HFF-Myc (cell line): ENCODE measurements around the gene NSMCE3.

Experiments used
- DNase-seq: peaks from one replicate; pipeline ENCODE4 v3.0.0-alpha.2; 2011; ENCODE audit warnings: low read depth; ENCODE audit errors: extremely low read depth
- H3K4me3 ChIP-seq: replicated peaks from 2 replicates; pipeline ENCODE4 v1.5.1; 2011; ENCODE audit warnings: low read depth, mild to moderate bottlenecking, control low read depth, low read length
- TF ChIP-seq, protein P1 (sequence below): IDR thresholded peaks from 2 replicates; pipeline ENCODE4 v1.5.1; 2012; ENCODE audit warnings: mild to moderate bottlenecking, low read depth, low read length, control low read depth; ENCODE audit errors: missing control alignments

Gene NSMCE3

DNA sequence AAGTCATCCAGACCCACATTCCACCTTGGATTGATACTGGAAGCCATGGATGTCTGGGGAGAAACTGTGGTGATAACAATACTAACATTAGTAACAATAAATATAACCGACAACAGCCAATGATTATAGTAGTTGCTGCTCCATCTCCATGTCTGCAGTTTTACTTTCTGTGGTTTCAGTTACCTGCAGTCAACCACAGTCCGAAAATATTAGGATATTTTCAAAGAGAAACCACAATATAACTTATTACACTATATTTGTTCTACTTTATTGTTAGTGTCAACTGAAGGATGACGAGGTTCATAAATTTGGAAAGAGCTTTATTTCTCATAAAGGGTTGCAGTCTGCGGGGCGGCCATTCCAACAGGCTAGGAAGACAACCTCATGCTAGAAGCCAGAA is 2.6 kb upstream of the NSMCE3 start:
- TF ChIP-seq, protein P1, sequence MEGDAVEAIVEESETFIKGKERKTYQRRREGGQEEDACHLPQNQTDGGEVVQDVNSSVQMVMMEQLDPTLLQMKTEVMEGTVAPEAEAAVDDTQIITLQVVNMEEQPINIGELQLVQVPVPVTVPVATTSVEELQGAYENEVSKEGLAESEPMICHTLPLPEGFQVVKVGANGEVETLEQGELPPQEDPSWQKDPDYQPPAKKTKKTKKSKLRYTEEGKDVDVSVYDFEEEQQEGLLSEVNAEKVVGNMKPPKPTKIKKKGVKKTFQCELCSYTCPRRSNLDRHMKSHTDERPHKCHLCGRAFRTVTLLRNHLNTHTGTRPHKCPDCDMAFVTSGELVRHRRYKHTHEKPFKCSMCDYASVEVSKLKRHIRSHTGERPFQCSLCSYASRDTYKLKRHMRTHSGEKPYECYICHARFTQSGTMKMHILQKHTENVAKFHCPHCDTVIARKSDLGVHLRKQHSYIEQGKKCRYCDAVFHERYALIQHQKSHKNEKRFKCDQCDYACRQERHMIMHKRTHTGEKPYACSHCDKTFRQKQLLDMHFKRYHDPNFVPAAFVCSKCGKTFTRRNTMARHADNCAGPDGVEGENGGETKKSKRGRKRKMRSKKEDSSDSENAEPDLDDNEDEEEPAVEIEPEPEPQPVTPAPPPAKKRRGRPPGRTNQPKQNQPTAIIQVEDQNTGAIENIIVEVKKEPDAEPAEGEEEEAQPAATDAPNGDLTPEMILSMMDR, result no peak
- DNase-seq, result no peak
- no peak overlapping the region for H3K4me3 ChIP-seq

DNA sequence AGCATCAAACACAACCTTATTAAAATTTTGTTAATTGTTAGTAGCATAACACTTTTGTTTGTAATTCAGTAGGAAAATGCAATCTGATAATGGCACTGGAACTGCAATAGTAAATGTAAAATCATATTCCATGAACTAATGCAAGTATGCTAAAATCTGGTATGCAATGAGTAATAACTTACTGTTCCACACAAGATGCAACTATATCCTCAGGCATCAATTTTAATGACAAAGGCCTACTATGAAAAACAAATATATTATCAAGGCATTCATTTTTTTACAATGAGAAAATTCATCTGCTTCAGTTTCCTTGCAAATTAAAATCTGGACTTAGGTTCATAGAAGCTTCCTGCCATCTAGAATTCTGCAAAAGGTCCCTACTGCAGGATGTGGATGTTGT is 1.4 kb upstream of the NSMCE3 start:
- no peak for DNase-seq
- TF ChIP-seq, protein P1, result no peak
- no peak overlapping the region for H3K4me3 ChIP-seq

DNA sequence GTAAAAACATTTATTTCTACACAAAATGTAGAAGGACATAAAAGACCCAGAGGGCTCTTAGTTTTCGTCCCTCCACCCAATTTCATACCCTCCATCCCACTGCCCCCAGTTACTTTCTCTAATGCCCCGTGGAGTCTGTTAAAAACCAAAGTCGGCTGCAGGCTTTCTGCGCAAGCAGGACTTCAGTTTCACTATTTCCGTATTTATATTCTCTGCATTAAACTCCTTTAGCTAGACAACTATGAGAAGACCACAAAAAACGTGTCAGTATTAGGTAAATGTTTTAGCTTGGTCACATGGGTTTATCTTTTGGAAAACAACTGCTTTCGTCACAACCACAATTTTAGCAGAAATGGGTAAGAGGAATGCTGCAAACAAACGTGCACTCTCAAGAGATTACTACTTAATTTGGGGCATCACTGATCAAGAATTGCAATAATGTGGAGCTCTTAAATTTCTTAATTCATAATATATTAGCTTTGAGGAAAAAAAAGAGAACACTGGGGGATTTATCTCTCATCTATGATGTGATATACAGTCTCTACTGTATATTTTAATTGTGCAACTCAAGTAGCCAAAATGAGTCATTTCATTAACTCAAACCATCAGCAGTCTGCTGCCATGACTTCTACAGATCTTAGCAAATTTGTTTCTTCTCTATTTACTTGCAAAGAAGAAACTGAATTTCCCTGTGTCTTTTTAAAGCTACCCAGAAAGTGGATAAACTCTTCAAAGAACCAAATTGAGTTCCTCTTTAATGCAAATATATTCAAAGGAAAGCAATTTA is 740 bp upstream of the NSMCE3 start:
- DNase-seq, result no peak
- peak overlapping the region; percentile 87 for H3K4me3 ChIP-seq
- TF ChIP-seq, protein P1, result no peak

- no peak for DNase-seq
- peak overlapping the region; percentile 87 for H3K4me3 ChIP-seq
- TF ChIP-seq, protein P1, result no peak
Observed at GRCh38 chr15:29268706-29269484, 727 bp downstream of the NSMCE3 start.

GRCh38 chr15:29266052-29266582 is 3.5 kb downstream of the NSMCE3 start:
- H3K4me3 ChIP-seq, result no peak overlapping the region
- DNase-seq, result no peak
- TF ChIP-seq, protein P1, result no peak

GRCh38 chr15:29263289-29263688 is 6.3 kb downstream of the NSMCE3 start:
- DNase-seq, result no peak
- TF ChIP-seq, protein P1, result no peak
- no peak overlapping the region for H3K4me3 ChIP-seq
